NOMO-1 treated with dmso at 0.1 percent for 144 hours (cell line): ENCODE results near the gene RABGAP1.

Source experiments
- DNase-seq: peaks from one replicate; lab custom pipeline; 2025; ENCODE audit not compliant: unreplicated experiment; lab: John Stamatoyannopoulos, UW

RABGAP1 gene

GRCh38 chr9:123007269-123007668 is 66.4 kb downstream of the RABGAP1 start:
- no peak for DNase-seq

DNA sequence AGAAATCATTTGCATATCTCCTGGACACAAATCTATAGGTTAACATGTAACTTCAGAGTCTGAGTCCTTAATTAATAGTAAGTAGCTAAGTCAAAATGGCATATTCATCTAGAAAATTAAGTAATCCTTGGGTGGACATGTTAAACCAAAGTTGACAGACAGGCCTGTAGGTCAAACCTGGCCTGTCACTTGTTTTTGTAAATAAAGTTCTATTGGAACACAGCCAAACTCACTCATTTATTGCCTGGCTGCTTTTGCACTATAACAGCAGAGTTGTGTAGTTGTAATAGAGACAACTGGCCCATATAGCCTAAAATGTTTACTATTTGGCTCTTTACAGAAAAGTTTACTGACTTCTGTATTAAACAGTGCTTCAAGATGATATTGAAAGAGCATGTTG is 68.1 kb downstream of the RABGAP1 start:
- no peak for DNase-seq

DNA sequence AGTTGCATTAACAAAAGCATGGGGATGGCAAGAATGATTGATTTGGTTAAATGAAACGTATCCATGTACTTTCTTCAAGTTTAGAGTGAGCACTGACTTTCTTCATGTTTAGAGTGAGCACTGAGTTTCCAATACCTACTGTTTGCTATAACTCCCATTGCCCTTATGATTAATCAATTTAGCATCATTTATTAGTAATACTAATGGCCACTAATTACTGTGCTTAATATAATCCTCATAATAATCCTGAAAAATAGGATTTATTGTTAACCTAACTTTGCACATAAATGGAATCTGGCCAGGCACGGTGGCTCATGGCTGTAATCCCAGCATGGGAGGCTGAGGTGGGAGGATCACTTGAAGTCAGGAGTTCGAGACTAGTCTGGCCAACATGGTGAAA is 70.6 kb downstream of the RABGAP1 start:
- DNase-seq: no peak

DNA sequence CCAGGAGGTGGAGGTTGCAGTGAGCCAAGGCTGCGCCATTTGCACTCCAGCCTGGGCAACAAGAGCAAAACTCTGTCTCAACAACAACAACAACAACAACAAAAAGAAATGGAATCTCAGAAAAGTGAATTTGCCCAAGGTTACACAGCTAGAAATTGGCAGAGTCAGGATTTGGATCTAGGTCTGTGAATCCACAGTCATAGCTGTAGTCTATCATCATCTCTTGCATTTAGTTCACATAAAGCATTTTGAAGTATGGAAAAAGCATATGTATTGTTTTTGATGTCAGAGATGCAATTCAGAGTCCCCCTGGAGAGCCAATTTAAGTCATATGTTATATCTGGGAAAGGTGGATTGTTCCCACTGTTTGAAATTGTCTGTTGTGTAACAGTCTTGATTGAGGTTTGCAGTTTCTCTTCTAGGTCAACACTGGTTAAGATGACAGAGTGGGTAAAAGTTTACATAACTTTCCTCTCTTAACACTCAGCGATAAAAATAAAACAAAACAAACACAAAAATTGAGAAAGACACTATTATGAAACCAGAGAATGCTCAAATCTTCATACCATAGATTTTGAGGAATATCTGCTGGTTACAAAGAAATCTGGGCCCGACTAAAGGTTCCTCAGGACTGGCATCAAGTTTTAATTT is 71.2 kb downstream of the RABGAP1 start:
- no peak for DNase-seq

DNA sequence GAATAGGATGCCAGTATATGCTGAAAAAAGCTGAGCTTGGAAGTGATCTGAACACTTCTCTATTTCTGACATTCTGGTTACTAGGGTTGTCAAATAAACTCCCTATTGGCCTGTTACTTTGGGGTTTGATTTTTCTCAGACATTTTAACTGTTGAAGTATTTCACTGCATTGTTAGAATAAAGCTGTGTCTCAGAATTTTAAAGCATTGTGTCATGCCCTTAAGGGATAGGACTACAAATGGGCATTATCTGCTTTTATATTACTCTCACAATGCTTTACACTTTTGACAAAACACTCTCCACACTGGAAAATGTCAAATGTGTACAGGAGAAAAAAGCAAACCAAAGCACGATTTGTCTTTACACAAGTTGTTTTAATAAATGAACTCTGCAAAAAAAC is 75.8 kb downstream of the RABGAP1 start:
- no peak for DNase-seq

DNA sequence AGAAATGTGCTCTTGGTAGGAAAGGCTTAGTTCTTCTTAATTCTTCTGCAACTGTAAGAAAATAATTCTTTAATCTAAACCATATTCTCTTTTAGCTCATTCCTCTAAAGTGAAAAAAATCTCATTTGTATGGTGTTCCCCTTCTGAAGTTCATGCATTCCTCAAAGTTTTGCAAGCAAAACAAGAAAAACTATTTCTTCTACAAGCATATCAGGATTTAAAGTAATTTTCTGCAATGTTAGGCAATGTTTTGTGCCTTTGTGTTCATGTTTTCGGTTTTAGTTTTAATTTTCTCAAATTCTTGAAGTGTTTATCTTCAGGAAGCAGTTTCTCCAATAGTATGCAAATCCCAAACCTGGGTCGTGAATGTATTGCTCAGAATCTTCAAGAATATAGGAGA is 80.0 kb downstream of the RABGAP1 start:
- no peak for DNase-seq

GRCh38 chr9:123026425-123026824 is 85.6 kb downstream of the RABGAP1 start:
- DNase-seq: no peak

DNA sequence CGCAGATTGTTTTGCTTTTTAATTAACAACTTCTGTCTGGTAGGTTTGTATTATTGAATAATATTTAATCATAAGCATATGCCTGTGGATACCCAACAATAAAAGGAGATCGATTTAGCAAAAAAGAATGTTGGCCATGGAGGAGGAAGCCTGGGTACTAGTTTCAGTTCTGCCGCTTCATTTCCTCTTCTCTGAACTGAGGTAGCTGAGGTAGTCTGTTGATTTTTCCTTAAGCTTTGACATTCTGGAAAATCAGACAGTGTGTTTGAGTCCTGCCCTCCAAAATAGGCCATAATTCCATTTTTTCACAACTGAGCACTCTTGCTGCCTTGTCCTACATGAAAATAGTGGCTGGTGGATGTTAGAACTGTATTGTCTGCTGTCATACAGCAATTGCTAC is 86.7 kb downstream of the RABGAP1 start:
- DNase-seq: no peak

GRCh38 chr9:123028136-123028535 is 87.3 kb downstream of the RABGAP1 start:
- DNase-seq: no peak

DNA sequence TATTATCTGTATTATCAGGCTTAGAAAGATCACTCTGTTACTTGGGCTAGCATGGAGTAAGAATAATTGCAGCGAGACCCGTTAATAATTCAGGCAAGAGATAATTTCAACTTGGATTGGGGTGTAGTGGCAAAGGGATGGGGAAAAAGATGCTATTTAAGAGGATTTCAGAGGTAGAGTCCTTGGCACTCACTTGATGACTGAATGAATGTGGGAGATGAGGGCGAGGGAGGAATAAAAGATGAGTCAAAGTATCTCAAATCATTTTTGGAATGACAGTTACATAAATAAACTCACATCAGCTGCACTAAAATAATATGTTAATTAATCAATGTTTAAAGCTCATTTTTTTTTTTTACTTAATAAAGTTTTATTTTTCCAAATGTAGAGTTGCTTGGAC is 88.2 kb downstream of the RABGAP1 start:
- no peak for DNase-seq

DNA sequence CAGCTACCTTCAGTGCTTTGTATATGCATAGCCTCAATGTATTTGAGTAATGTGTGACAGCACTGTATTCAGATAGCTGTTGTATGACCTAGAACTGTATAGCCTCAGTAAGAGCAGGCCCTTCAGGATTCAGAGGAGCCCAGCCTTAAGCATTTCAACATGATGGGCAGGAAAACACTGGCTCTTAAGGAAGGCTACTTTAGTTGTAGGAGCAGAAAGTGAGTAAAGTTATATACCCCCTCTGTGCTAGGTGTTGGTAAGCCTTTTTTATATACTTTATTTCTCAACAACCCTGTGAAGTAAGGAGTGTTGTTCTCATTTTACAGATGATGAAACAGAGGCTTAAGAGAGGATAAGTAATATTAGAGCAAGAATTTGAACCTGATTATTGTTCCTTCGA is 91.1 kb downstream of the RABGAP1 start:
- no peak for DNase-seq

GRCh38 chr9:123033352-123033751 is 92.5 kb downstream of the RABGAP1 start, which contains the start of gene GPR21:
Gene GPR21 (plus strand): TSS chr9:123033667. CDS start chr9:123034567, 900 bp downstream.
- DNase-seq: no peak

DNA sequence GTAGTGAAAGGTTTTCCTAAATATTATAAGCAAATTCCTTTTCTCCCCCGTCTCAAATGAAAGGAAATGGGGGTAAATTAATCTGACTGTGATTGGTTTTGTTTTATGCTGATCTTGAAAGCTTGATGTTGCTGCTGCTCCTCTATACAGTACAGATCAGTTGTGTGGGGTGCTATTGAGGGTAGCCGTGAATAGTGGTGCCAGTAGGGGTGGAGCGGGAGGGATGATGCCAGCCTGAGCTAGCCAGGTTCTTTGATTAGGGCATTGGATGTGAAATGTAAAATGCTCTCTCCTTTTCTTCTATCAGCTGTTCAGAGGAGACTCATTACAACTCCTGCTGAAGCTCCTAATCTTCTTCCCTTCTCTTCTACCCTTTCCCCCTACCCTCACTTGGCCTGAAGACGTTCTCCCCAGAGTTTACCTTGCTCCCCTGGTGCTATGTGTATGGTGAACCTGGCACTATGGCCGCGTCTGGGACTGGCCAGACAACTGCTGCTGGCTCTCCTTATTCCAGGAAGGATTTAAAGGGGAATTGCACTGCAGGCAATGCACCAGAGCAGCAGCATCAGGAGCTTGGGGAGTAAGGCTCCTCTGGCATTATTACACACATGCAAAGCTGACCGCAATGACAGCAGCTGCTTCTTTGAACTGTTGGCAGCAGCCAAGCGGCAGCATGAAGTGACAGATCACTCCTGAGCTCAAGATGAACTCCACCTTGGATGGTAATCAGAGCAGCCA is 93.2 kb downstream of the RABGAP1 start:
- DNase-seq: no peak

DNA sequence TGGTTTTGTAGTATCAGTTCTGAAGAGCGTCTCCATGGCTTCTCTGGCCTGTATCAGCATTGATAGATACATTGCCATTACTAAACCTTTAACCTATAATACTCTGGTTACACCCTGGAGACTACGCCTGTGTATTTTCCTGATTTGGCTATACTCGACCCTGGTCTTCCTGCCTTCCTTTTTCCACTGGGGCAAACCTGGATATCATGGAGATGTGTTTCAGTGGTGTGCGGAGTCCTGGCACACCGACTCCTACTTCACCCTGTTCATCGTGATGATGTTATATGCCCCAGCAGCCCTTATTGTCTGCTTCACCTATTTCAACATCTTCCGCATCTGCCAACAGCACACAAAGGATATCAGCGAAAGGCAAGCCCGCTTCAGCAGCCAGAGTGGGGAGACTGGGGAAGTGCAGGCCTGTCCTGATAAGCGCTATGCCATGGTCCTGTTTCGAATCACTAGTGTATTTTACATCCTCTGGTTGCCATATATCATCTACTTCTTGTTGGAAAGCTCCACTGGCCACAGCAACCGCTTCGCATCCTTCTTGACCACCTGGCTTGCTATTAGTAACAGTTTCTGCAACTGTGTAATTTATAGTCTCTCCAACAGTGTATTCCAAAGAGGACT is 94.2 kb downstream of the RABGAP1 start:
- DNase-seq: no peak

GRCh38 chr9:123035791-123036190 is 95.0 kb downstream of the RABGAP1 start:
- no peak for DNase-seq

GRCh38 chr9:123036893-123037545 is 96.2 kb downstream of the RABGAP1 start:
- no peak for DNase-seq

DNA sequence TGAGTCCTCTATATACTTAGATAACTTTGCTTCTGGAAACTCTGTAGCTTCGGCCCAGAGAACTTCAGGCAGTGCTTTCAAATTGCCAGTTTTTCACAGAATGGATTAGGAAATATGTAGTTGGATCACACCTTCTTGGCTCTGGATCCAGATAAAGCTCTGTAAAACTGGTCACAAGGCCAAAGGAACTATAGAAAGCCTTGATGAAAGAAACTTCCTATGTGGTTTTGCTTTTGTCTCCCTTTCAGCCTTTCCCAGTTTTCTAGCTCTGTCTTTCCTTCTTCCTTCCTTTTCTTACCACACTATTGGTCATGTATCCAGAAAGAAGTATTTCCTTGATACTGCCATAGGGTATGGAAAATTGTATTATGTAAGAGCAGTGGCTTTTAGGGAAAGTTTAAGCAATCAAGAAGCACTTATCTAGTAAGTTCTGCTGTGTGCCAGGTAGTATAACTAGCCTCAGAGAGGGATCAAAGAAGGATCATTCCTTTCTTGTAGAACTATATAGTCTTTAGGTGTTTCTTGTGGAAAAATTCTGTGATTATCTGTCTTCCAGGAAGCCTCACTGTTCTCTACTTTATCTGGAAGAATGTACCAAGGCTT is 98.9 kb downstream of the RABGAP1 start:
- DNase-seq: no peak

DNA sequence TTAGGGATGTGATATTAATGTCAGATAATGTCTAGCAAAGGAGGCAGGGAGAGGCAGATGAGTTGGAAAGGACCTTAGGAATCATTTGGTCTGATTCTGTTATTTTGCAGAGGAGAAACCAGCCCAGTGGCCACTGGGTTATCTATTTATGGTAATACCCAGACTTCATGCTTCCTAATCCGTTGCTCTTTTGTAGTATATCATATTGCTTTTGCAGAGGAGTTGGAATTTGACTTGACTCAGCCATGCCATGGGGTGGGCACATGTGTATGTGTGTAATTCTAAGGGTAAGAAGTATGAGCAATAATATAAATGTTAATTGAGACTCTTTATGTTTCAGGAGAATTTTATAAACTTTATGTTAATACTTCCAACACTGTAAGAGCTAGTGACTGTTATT is 100.0 kb downstream of the RABGAP1 start:
- no peak for DNase-seq

GRCh38 chr9:123041489-123041888 is 100.7 kb downstream of the RABGAP1 start:
- no peak for DNase-seq

- DNase-seq: no peak
These were observed 102.5 kb downstream of the RABGAP1 start for GRCh38 chr9:123043081-123043939.
